Hepatocyte (in vitro differentiated cells): ENCODE results near the gene CHST15. TPM values are rescaled to one million over a fixed set of nuclear protein-coding genes. Genes with fewer than 3 reads are reported as not detected.

ENCODE experiments used
- DNase-seq: peaks from one replicate; pipeline ENCODE4 v3.0.0-alpha.2; 2016; ENCODE audit warnings: low spot score
- H2AFZ ChIP-seq: fragments of 200-600 bp; sonication (generic); 2 replicates; pipeline ENCODE4 v1.6.0; 2016; ENCODE audit warnings: antibody characterized with exemption, mild to moderate bottlenecking
- H3K27ac ChIP-seq: fragments of 200-600 bp; sonication (generic); 2 replicates; pipeline ENCODE4 v1.5.1; 2016; ENCODE audit warnings: mild to moderate bottlenecking
- H3K27me3 ChIP-seq: fragments of 200-600 bp; sonication (generic); 2 replicates; pipeline ENCODE4 v1.6.1; 2016
- H3K36me3 ChIP-seq: fragments of 200-600 bp; sonication (generic); replicated peaks from 2 replicates; pipeline ENCODE4 v1.5.1; 2016; ENCODE audit warnings: low read depth; ENCODE audit not compliant: insufficient read depth
- H3K4me1 ChIP-seq: fragments of 200-600 bp; sonication (generic); 2 replicates; pipeline ENCODE4 v1.5.1; 2016; ENCODE audit warnings: mild to moderate bottlenecking, moderate library complexity; ENCODE audit not compliant: insufficient read depth
- H3K4me2 ChIP-seq: fragments of 200-600 bp; sonication (generic); 2 replicates; pipeline ENCODE4 v1.6.0; 2016
- H3K4me3 ChIP-seq: fragments of 200-600 bp; sonication (generic); 2 replicates; pipeline ENCODE4 v1.5.1; 2016; ENCODE audit warnings: mild to moderate bottlenecking
- H3K79me2 ChIP-seq: fragments of 200-600 bp; sonication (generic); 2 replicates; pipeline ENCODE4 v1.6.0; 2017; ENCODE audit warnings: mild to moderate bottlenecking
- H3K9me2 ChIP-seq: fragments of 200-600 bp; sonication (generic); replicated peaks from 2 replicates; pipeline ENCODE4 v1.6.0; 2017; ENCODE audit warnings: mild to moderate bottlenecking; ENCODE audit not compliant: insufficient read depth
- H3K9me3 ChIP-seq: fragments of 200-600 bp; sonication (generic); 2 replicates; pipeline ENCODE4 v1.5.1; 2016; ENCODE audit warnings: low read depth, mild to moderate bottlenecking
- H4K20me1 ChIP-seq: fragments of 200-600 bp; sonication (generic); 2 replicates; pipeline ENCODE4 v1.6.0; 2016; ENCODE audit warnings: mild to moderate bottlenecking; ENCODE audit not compliant: insufficient read depth, poor library complexity, severe bottlenecking
- CTCF ChIP-seq: fragments of 200-600 bp; sonication (generic); IDR thresholded peaks from 2 replicates; pipeline ENCODE4 v1.5.1; 2016; ENCODE audit warnings: antibody characterized with exemption, mild to moderate bottlenecking; ENCODE audit not compliant: poor library complexity
- EZH2 ChIP-seq: fragments of 200-600 bp; sonication (generic); IDR thresholded peaks from 2 replicates; pipeline ENCODE4 v1.6.1; 2016; ENCODE audit warnings: antibody characterized with exemption, mild to moderate bottlenecking, borderline replicate concordance
- EZH2phosphoT487 ChIP-seq: fragments of 200-600 bp; sonication (generic); IDR thresholded peaks from one replicate; pipeline ENCODE4 v1.6.1; 2018; ENCODE audit warnings: antibody characterized with exemption, mild to moderate bottlenecking, low read depth, moderate library complexity; ENCODE audit not compliant: unreplicated experiment, severe bottlenecking
- WGBS: methylation state at CpG from one replicate; pipeline ENCODE4 v1.1.6; 2016; ENCODE audit warnings: low lambda C conversion rate; ENCODE audit errors: missing lambda C conversion rate; 5-methylcytosine and 5-hydroxymethylcytosine counted together
- polyA plus RNA-seq: library from polyadenylated mRNA; unstranded; fragments of >200 nt; fragmentation: Nextera tagmentation; extraction: Ambion mirVana; gene quantifications from 2 replicates; pipeline ENCODE4 v1.2.1, GENCODE V29; 2016
- total RNA-seq: library from RNA; depleted of rRNA; stranded (reverse); fragments of >200 nt; gene quantifications from 2 replicates; pipeline ENCODE4 v1.2.3, GENCODE V29; 2014

The CHST15 gene
- total and polyA plus RNA-seq, 2 experiments from 2014 or later = 3.9 to 4.5 TPM

- DNase-seq = peak; percentile 51
- H3K79me2 ChIP-seq = no peaks in the 10 kb centered on the region
- H3K9me2 ChIP-seq = no peaks in the 10 kb centered on the region
- no peak for TF ChIP-seq CTCF
- H3K4me1 ChIP-seq = peaks cover 12% of the 10 kb centered on the region
- no peak overlapping the region for H3K4me2 ChIP-seq
- H2AFZ ChIP-seq = no peak overlapping the region
- H3K27ac ChIP-seq = no peak overlapping the region
- 77% methylated on average over 7 of the region's 7 CpGs for WGBS
- no peaks in the 10 kb centered on the region for H3K27me3 ChIP-seq
- no peak overlapping the region for H3K4me3 ChIP-seq
- no peaks in the 10 kb centered on the region for H3K36me3 ChIP-seq
- H3K9me3 ChIP-seq = no peaks in the 10 kb centered on the region
- no peaks in the 10 kb centered on the region for H4K20me1 ChIP-seq
Measured at GRCh38 chr10:123997486-123998196, 95.8 kb downstream of the CHST15 start.

- H3K4me1 ChIP-seq = peaks cover 12% of the 10 kb centered on the region
- H3K9me3 ChIP-seq = no peaks in the 10 kb centered on the region
- no peak for TF ChIP-seq EZH2phosphoT487
- TF ChIP-seq EZH2 = no peak
- H3K27me3 ChIP-seq = no peaks in the 10 kb centered on the region
- DNase-seq = no peak
- no peaks in the 10 kb centered on the region for H3K9me2 ChIP-seq
- no peaks in the 10 kb centered on the region for H3K79me2 ChIP-seq
- no peaks in the 10 kb centered on the region for H3K36me3 ChIP-seq
- no peaks in the 10 kb centered on the region for H4K20me1 ChIP-seq
- 92% methylated on average over 6 of the region's 6 CpGs for WGBS
- H3K4me3 ChIP-seq = no peak overlapping the region
- H3K4me2 ChIP-seq = no peak overlapping the region
- H3K27ac ChIP-seq = no peak overlapping the region
- H2AFZ ChIP-seq = no peak overlapping the region
Measured at GRCh38 chr10:123997013-123997412, 96.4 kb downstream of the CHST15 start.

DNA sequence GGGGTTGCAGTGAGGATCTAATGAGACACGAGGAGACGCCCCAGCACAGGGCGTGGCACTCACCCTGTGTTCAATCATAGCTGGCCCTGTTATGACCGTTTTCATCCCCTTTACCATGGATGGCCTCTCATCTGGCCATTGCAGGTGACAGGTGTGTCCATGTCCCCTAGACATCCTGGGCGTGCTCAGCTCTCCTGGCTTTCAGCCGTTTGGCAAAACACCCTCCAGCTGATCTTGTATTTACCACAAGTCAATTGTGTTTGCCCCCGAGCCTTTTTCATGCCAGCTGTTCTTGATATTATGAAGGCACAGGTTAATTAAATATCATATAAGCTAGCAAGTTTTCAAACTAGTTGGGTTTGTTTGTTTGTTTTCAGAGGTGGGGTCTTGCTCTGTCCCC, 97.1 kb downstream of the CHST15 start:
- H3K9me3 ChIP-seq = no peaks in the 10 kb centered on the region
- TF ChIP-seq EZH2phosphoT487 (no peak), CTCF (no peak), EZH2 (no peak)
- H2AFZ ChIP-seq = no peak overlapping the region
- no peaks in the 10 kb centered on the region for H3K36me3 ChIP-seq
- H3K4me2 ChIP-seq = no peak overlapping the region
- no peak for DNase-seq
- H3K27me3 ChIP-seq = no peaks in the 10 kb centered on the region
- H3K4me1 ChIP-seq = peaks cover 12% of the 10 kb centered on the region
- no peaks in the 10 kb centered on the region for H4K20me1 ChIP-seq
- no peaks in the 10 kb centered on the region for H3K9me2 ChIP-seq
- 89% methylated on average over 7 of the region's 7 CpGs for WGBS
- no peak overlapping the region for H3K4me3 ChIP-seq
- H3K79me2 ChIP-seq = no peaks in the 10 kb centered on the region
- H3K27ac ChIP-seq = no peak overlapping the region

DNA sequence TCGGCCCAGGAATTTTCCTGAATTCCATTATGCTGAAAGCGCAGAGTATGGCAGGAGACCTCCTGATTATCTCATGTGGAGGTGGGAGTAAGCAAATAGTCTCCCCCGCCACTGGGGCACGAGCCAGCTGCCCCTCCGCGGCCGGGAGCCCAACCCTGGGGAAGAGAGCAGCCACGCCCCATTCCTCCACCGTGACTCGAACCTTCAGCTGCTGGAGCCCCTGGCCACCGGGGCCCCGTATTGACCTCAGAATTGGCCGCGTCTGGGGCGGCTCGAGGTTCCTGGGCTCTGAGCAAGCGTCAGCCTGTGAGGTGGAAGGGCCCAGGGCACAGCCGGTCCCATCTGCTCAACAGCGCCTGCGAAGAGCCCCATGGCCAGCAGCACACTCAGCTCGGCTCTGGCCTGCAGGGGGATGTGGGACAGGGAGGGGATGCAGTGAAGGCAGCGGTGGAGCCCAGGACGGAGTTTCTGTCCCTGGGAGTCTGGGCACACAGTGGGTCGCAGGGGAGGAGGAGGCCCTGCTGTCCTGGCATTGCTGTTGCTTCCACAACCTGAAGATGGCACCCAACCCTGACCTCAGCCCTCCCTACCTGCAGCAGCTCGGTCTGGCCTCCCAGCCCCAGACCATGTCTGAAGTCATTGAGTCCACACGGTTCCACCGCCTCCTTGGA, 97.8 kb downstream of the CHST15 start:
- peak; percentile 77 for DNase-seq
- Histone ChIP-seq H3K9me3 (no peaks in the 10 kb centered on the region), H3K4me3 (no peak overlapping the region), H3K27me3 (no peaks in the 10 kb centered on the region), H3K4me1 (peaks cover 12% of the 10 kb centered on the region), H4K20me1 (no peaks in the 10 kb centered on the region), H3K4me2 (peak overlapping the region; percentile 77), H3K36me3 (no peaks in the 10 kb centered on the region), H3K27ac (peak overlapping the region; percentile 41), H3K9me2 (no peaks in the 10 kb centered on the region), H2AFZ (peak overlapping the region; percentile 8), H3K79me2 (no peaks in the 10 kb centered on the region)
- TF ChIP-seq CTCF (peak; percentile 52), EZH2phosphoT487 (no peak), EZH2 (no peak)
- WGBS = 9% methylated on average over 26 of the region's 27 CpGs
